Nucleus accumbens (tissue), 56 donors: Measurements from ENCODE around the gene RRP12.
A peak's percentile ranks its signal among the peaks of the same experiment; 100 is the strongest.

Experiments used
- DNase-seq, 56 donors: peaks; one replicate each; lab custom pipeline; 2025; lab: John Stamatoyannopoulos, UW

The RRP12 gene

GRCh38 chr10:97338041-97338440 is 63.1 kb downstream of the RRP12 start:
- no peak for DNase-seq

- no peak for DNase-seq
These were observed 64.0 kb downstream of the RRP12 start for GRCh38 chr10:97336942-97337831.

GRCh38 chr10:97336446-97336845 is 64.7 kb downstream of the RRP12 start:
- no peak for DNase-seq

GRCh38 chr10:97336006-97336405 is 65.1 kb downstream of the RRP12 start:
- DNase-seq = no peak

GRCh38 chr10:97335188-97335619 is 65.9 kb downstream of the RRP12 start:
- peak in 2 of 56 donors; percentile 20 to 31 for DNase-seq

GRCh38 chr10:97334370-97335175 is 66.6 kb downstream of the RRP12 start, which contains the start of gene FRAT2:
TSS of gene FRAT2 (minus strand) at chr10:97334729. CDS start at chr10:97334572, 157 bp downstream.
- peak in 55 of 56 donors; percentile 64 to 98 (median 91) for DNase-seq

- peak in 29 of 56 donors; percentile 5 to 59 (median 40) for DNase-seq
These were observed 67.4 kb downstream of the RRP12 start for GRCh38 chr10:97333601-97334369.

GRCh38 chr10:97333351-97333600 is 67.9 kb downstream of the RRP12 start:
- DNase-seq = peak in 2 of 56 donors; percentile 42 to 48

- DNase-seq = peak in 47 of 56 donors; percentile 6 to 66 (median 35)
These were observed 68.4 kb downstream of the RRP12 start for GRCh38 chr10:97332591-97333350.

GRCh38 chr10:97331153-97331703 is 69.9 kb downstream of the RRP12 start:
- no peak for DNase-seq

- no peak for DNase-seq
These were observed 71.4 kb downstream of the RRP12 start for GRCh38 chr10:97329766-97330165.

- DNase-seq = no peak
These were observed 72.3 kb downstream of the RRP12 start for GRCh38 chr10:97328646-97329453.

GRCh38 chr10:97327348-97328294 is 73.5 kb downstream of the RRP12 start:
- no peak for DNase-seq

- peak in 29 of 56 donors; percentile 2 to 77 (median 33) for DNase-seq
These were observed 75.4 kb downstream of the RRP12 start for GRCh38 chr10:97325754-97326153.

- no peak for DNase-seq
These were observed 77.6 kb downstream of the RRP12 start for GRCh38 chr10:97323501-97323900.

- DNase-seq = peak in 18 of 56 donors; percentile 8 to 52 (median 18)
These were observed 79.3 kb downstream of the RRP12 start for GRCh38 chr10:97321804-97322190.

- peak in 43 of 56 donors; percentile 8 to 72 (median 34) for DNase-seq
These were observed 79.9 kb downstream of the RRP12 start for GRCh38 chr10:97321032-97321803.
